Brain microvascular endothelial cell (primary cell): ENCODE data around the gene THBS2.
"Not testable (repeated sequence)": the region's sequence is repeated elsewhere in the genome, so short reads cannot be mapped to it uniquely, and the experiment has no call there.

ENCODE experiments used
- DNase-seq: peaks from one replicate; pipeline ENCODE4 v3.0.0-alpha.2; 2020
- H3K27ac ChIP-seq: fragments of 250-450 bp; sonication (Bioruptor Pico); 2 replicates; pipeline ENCODE4 v1.5.1; 2020; ENCODE audit warnings: mild to moderate bottlenecking, moderate library complexity
- H3K27me3 ChIP-seq: fragments of 250-450 bp; sonication (Bioruptor Pico); replicated peaks from 2 replicates; pipeline ENCODE4 v1.5.1; 2020; ENCODE audit warnings: mild to moderate bottlenecking
- H3K36me3 ChIP-seq: fragments of 250-450 bp; sonication (Bioruptor Pico); replicated peaks from 2 replicates; pipeline ENCODE4 v1.5.1; 2020; ENCODE audit warnings: mild to moderate bottlenecking
- H3K4me3 ChIP-seq: 2 replicates; pipeline ENCODE4 v1.5.1; 2011; ENCODE audit warnings: low read depth, mild to moderate bottlenecking, control low read depth, low read length, moderate library complexity
- in situ Hi-C: cut with HindIII; loops from 2 replicates; pipeline ENCODE4 v1.10.0; 2017; ENCODE audit warnings: low sequenced_read_pairs, low pct_ligation_motif_present
- TF ChIP-seq, protein P1 (sequence below): IDR thresholded peaks from 2 replicates; pipeline ENCODE4 v1.5.1; 2011; ENCODE audit warnings: low read depth, mild to moderate bottlenecking, moderate library complexity, low read length, control low read depth, inconsistent platforms; ENCODE audit errors: missing control alignments

The THBS2 gene

DNA sequence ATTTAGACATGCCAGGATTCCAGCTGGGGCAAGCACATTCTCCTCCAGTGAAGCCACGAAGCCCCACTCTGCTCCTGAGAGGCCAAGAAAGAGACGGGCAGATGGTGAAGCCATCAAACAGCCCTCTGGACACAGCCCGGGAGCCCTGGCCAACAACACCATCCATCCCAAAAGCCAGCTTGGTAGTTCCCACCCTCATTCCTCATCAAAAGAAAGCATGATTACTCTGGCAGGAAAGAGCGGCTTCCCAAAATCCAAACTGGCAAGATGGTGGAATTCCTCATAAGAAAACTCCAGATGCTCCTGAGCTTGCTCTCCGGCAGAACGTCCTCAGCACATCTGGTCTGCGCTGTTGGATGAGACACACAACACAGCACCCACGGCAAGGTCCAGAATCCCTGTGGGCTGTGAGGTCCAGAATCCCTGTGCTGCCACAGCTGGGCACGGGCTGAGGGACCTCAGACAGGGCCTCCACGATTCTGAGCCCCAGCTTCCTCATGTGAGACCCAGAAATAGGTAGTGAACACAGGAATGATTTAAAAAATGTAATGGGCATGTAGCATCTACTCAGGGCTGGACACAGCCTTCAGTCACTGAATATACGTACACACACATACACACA is 52.6 kb downstream of the THBS2 start:
- Histone ChIP-seq H3K27ac (no peak overlapping the region), H3K4me3 (no peak overlapping the region), H3K36me3 (no peaks in the 10 kb centered on the region), H3K27me3 (no peaks in the 10 kb centered on the region)
- no peak for DNase-seq
- TF ChIP-seq, protein P1, sequence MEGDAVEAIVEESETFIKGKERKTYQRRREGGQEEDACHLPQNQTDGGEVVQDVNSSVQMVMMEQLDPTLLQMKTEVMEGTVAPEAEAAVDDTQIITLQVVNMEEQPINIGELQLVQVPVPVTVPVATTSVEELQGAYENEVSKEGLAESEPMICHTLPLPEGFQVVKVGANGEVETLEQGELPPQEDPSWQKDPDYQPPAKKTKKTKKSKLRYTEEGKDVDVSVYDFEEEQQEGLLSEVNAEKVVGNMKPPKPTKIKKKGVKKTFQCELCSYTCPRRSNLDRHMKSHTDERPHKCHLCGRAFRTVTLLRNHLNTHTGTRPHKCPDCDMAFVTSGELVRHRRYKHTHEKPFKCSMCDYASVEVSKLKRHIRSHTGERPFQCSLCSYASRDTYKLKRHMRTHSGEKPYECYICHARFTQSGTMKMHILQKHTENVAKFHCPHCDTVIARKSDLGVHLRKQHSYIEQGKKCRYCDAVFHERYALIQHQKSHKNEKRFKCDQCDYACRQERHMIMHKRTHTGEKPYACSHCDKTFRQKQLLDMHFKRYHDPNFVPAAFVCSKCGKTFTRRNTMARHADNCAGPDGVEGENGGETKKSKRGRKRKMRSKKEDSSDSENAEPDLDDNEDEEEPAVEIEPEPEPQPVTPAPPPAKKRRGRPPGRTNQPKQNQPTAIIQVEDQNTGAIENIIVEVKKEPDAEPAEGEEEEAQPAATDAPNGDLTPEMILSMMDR = no peak
- in situ Hi-C loops = no loop called here

DNA sequence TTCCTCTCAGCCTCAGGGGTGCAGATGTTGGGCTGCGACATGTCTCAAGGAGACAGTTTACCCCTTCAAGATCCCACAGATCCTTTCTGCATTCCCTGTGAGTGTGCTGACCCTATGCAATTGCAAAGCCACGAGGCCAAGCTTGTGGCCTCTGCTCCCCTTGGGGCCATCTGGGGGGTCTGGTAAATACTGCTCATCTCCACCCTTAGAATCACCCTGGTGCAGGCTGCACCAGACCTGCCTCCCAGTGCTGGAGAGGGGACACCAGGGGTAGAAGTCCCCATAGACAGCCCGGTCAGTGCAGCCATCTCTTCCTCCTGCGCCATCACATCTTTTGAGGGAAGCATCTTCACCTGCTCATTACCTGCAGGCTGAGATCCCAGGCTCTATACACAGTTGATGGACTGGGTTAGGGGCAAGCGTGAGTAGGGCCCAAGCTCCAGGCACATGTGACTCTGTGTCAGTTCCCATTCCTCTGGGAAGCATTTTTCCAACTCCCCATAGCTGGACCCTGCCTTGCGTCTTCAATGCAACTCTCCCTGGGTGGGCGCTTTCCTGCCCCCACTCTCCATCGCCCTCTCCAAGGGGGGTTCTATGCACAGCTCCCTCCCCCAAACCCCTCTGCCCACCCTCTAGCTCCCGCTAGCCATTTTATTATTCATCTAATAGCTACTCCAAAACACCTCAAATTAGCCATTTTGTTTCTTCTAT is 53.9 kb downstream of the THBS2 start:
- Histone ChIP-seq H3K4me3 (no peak overlapping the region), H3K27me3 (no peaks in the 10 kb centered on the region), H3K27ac (no peak overlapping the region), H3K36me3 (no peaks in the 10 kb centered on the region)
- in situ Hi-C loops = no loop called here
- TF ChIP-seq, protein P1 = no peak
- DNase-seq = no peak

DNA sequence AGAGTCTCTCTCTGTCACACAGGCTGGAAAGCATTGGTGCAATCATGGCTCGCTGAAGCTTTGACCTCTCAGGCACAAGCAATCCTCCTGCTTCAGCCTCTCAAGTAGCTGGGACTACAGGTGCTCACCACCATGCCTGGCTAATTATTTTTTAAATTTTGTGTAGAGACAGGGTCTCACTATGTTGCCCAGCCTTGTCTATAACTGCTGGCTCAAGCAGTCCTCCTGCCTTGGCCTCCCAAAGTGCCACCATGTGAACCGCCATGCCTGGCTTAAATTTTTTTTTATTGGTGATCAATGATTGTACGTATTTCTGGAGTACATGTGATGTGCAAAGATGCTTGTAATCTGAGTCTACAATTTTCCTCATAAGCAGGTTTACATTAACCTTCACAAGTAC is 54.8 kb downstream of the THBS2 start:
- DNase-seq = no peak
- no peak overlapping the region for H3K27ac ChIP-seq
- in situ Hi-C loops = no loop called here
- H3K27me3 ChIP-seq = no peaks in the 10 kb centered on the region
- H3K4me3 ChIP-seq = no peak overlapping the region
- TF ChIP-seq, protein P1 = no peak
- no peaks in the 10 kb centered on the region for H3K36me3 ChIP-seq

DNA sequence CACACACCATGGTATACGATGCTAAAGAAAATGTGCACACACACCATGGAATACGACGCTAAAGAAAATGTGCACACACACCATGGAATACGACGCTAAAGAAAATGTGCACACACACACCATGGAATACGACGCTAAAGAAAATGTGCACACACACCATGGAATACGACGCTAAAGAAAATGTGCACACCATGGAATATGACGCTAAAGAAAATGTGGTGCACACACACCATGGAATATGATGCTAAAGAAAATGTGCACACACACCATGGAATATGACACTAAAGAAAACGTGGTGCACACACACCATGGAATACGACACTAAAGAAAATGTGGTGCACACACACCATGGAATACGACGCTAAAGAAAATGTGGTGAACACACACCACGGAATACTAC is 55.7 kb downstream of the THBS2 start:
- in situ Hi-C loops, H3K36me3 ChIP-seq, H3K27ac ChIP-seq, H3K27me3 ChIP-seq, DNase-seq, H3K4me3 ChIP-seq: not testable (repeated sequence)

DNA sequence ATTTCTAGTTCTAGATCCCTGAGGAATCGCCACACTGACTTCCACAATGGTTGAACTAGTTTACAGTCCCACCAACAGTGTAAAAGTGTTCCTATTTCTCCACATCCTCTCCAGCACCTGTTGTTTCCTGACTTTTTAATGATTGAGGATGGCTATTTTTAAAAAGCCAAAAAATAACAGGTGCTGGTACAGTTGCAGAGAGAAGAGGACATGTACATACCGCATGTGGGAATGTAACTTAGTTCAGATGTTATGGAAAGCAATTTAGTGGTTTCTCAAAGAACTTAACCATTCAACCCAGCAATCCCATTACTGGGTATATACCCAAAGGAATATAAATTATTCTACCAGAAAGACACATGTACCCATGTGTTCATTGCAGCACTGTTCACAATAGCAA is 57.4 kb downstream of the THBS2 start:
- in situ Hi-C loops = not testable (repeated sequence)

DNA sequence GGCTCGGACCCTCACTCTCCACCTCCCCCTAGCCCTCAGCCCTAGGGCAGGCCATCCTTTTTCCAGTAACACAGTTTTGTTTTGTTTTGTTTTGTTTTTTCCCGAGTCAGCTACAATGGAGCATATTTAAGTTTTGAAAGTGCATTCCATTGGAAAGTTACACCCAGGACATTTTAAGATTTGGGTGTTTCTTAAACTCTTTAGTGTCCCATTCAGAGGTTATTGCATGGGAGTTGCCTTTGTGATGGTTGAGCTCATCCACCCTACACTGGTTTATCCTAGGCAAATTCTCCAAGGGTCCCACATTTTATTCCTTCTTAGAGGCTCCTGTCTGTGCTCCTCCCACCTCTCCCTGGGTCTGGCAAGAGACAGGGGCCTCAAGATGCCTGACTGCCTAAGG is 58.9 kb downstream of the THBS2 start:
- no peak for DNase-seq
- in situ Hi-C loops = no loop called here
- TF ChIP-seq, protein P1 = no peak
- Histone ChIP-seq H3K27ac (no peak overlapping the region), H3K4me3 (no peak overlapping the region), H3K27me3 (no peaks in the 10 kb centered on the region), H3K36me3 (no peaks in the 10 kb centered on the region)

More for the DNA sequence above, 57.4 kb downstream of the THBS2 start:
- H3K36me3 ChIP-seq, H3K27ac ChIP-seq, H3K4me3 ChIP-seq, DNase-seq, H3K27me3 ChIP-seq: not testable (repeated sequence)

DNA sequence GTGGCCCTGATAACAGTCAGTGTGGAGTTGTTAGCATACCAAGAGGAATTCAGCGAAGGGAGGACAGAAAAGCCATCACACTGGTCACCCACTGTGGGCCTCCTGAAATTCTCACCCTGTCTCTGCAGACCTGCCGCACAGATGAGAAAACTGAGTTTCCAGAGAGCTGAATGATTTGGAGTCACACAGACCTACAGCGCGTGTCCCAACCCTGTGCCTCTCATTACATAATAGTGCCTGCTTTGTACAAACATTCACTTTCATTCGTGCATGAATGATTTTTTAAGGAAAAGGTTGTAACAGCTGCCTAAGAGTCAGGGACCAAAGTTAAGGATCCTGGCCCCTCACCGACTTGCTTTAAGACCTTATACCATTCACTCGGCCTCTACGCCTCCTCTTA is 62.7 kb downstream of the THBS2 start:
- no peak overlapping the region for H3K4me3 ChIP-seq
- H3K27ac ChIP-seq = peak overlapping the region; percentile 57
- TF ChIP-seq, protein P1 = no peak
- H3K36me3 ChIP-seq = no peaks in the 10 kb centered on the region
- in situ Hi-C loops = no loop called here
- no peaks in the 10 kb centered on the region for H3K27me3 ChIP-seq
- DNase-seq = no peak
